Cerebellar nuclear complex (tissue), 1 donor: ENCODE data around the gene WDR37.
A peak's percentile ranks its signal among the peaks of the same experiment; 100 is the strongest.
"Not testable (repeated sequence)": the region's sequence is repeated elsewhere in the genome, so short reads cannot be mapped to it uniquely, and the experiment has no call there.

ENCODE experiments used
- DNase-seq, 2 experiments: peaks; one replicate each; lab custom pipeline; 2025; lab: John Stamatoyannopoulos, UW

Gene WDR37

DNA sequence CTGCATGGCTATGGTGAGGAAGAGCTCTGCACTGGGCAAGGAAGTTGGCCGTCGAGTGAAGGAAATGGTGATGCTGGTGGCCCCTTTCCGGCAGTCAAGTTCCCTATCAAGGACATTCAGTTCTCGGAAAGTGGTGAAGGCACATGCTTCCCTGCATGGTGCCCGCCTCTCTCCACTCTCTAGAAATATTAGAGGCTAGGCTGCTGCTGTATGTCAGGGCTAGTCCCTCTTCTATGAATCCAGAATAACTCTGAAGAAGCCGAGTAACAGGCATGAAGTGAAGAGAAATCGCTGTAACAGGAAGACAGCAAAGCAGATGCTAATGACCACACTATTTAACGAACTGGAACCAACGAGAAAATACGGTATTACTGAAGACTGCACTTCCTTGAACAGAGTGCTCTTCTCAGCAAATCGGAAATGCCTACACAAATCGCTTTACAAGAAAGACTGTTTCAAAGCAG is 12.6 kb upstream of the WDR37 start:
- DNase-seq: no peak

GRCh38 chr10:1044146-1044545 is 12.0 kb upstream of the WDR37 start:
- DNase-seq: no peak

DNA sequence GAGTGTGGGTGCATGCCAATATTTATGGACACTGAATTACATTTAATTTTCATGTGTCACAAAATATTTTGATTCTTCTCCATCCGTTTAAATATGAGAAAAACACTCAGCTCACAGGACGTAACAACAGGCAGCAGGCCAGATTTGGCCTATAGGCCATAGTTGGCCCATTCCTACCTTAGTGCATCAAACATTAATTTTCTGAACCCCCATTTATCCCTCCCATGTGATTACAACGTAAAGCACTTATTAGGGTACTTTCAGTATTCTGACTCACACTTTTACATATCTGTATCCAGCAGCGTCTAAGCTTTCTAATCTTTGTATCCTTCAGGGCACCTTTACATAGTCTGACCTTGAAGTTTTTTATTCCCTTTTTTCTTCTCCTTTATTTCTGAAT is 11.2 kb upstream of the WDR37 start:
- DNase-seq: no peak

- DNase-seq: no peak
These were observed 10.8 kb upstream of the WDR37 start for GRCh38 chr10:1045415-1045814.

DNA sequence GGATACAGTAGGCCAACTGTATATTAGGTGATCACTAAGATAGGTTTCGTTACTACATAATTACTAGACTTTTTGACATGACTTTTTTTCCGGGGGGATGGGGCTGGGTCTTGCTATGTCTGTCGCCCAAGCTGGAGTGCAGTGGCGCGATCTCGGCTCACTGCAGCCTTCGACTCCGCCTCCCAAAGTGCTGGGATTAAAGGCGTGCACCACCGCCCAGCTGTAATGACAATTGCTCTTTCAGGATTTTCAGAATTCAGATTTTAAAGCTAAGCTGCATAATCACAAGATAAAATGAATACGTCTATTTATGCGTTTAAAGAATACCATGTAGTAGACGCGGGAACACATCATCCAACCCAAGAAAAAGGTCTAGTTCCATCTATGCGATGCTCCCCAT is 8.2 kb upstream of the WDR37 start:
- no peak for DNase-seq

DNA sequence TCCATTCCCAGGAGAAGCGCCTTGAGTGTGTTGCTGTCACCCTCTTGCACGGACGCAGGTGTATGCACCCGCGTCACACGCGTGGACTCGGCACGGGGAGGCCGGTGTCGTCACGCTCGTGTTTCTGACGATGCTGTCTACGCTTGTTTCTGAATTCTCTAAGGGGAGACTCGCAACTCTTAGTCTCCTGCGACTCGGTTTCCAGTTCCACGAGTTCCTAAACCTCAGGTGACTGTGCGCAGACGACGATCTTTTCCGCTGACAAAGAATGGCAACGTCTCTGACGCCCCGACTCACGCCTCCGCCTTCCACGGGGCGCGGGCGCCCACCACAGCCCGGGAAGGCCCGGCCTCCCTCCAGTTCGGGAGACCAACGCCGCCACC is 7.8 kb upstream of the WDR37 start:
- DNase-seq: no peak

GRCh38 chr10:1048732-1049424 is 7.3 kb upstream of the WDR37 start, which contains the start of gene IDI1:
Gene IDI1 (minus strand): TSS chr10:1049119. CDS start chr10:1049003, 116 bp downstream.
- peak; percentile 95 to 100 for DNase-seq

GRCh38 chr10:1049425-1049958 is 6.7 kb upstream of the WDR37 start:
- DNase-seq: no peak

- DNase-seq: no peak
These were observed 6.0 kb upstream of the WDR37 start for GRCh38 chr10:1050145-1050544.

DNA sequence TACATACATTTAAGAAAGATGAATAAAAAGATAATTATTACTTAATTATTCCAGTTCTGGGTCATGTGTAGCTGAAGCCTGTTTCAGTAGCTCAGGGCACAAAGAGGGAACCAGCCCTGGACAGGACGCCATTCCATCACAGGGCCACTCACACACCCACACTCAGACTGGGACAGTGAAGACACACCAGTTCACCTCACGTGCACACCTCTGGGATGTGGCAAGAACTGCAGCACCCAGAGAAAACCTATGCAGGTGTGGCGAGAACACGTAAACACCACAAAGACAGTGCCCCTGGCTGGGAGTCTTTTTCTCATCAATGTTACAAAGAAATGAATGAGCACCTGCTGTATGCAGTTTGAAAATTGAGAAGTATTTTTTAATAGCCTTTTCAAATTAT is 5.6 kb upstream of the WDR37 start:
- no peak for DNase-seq

DNA sequence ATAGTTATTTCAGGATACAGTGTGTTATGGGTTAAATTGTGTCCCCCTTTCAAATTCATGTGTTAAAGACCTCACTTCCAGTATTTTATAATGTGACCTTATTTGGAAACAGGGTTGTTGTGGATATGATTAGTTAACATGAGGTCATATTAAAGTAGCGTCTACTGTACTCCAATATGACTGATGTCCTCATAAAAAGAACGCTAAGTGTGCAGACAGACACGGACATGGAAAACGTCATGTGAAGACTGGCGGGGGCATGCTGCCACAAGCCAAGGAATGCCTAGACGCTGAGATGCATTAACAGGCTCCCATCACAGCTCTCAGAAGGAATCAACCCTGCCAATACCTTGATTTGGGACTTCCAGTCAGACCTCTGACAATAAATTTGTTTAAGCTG is 1.5 kb upstream of the WDR37 start:
- no peak for DNase-seq

DNA sequence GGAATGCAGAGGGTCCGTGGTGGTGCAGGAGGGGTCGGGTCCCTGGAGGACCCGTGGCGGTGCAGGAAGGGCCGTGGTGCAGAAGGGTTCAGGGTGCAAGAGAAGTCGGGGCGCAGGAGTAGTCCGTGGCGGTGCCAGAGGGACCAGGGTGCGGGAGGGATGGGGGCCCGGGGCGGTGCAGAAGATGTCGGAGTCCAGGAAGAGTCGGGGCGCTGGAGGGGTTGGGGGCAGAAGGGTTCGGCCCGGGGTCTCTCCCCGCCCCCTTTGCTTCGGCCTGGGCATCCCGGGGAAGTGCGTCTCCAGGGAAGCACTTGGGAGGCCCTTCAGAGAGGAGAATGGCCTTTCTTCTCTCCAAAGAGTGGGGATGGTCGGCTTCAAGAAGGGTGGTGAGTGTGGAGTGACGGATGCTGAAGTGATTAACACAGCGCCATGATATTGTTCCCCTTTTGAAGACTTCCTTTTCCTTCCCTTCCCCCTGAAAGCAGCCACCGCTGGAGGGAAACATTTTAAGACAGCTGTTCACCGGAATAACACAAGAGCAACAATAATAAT is 997 bp downstream of the WDR37 start:
- no peak for DNase-seq

DNA sequence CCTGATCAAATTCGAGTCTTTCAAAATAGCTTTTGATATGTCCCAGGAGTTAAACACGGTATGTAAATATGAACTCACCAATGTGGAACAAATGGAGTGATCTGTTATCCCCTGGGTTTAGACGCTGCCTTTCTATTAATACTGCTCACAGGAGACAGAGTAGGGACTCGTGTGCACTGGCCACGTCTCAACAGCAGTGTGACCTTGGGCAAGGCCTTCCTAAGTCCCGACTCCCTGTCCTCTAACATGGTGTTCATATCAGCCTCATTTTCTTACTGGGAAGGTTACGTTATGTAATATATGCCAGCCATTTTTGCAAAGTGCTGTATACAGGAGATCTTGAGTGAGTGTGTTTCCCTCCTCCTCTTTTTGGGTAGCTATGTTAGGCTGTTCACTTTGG is 1.8 kb downstream of the WDR37 start:
- no peak for DNase-seq

DNA sequence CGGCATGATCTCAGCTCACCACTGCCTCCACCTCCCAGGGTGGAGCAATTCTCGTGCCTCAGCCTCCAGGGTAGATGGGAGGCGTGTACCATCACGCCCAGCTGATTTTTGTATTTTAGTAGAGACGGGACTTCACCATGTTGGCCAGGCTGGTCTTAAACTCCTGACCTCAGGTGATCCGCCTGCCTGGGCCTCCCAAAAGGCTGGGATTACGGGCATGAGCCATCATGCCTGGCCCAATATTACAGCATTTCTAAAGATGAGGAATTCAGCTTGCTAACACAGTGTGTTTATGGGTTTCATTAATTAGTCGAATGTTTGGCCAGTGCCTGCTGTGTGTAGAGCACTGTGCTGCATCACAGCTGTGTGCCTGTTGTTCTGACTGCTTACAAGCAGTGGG is 3.7 kb downstream of the WDR37 start:
- no peak for DNase-seq

DNA sequence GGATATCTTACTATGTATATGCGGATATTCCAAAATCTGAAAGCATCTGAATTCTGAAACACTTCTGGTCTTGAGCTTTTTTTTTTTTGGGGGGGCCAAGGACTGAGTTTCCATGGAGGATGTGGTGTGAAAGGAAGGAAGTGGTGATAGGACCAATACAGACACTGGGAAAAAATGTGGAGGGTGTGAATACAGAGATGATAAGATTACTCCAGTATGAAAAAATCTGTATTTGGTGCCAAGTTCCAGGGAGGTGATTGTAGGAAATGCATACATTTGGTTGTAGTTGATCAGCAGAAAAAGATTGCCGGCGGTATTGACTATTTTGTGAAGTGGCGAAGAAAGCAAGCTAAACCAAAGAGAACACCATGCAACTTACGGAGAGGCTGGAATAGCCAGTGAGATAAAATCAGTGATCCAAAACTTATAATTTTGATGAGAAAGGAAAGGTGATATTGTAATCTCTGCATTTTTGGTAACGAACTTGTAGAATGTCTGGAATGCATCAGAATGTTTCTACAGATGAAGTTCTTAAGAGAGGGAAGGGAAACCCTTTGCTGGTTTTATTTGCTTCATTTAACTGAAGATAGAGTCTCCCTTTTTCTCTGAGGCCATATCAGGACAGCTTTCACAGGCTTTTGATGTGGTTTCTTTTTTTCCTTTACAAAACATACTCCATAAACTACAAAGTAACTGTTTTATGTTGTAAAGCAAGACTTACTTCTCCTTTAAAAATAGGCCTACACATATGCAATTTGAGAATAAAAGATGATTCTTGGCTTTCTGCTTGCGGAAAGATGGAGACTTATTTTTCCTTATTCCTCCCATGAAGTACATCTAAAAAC is 6.0 kb downstream of the WDR37 start:
- no peak for DNase-seq

DNA sequence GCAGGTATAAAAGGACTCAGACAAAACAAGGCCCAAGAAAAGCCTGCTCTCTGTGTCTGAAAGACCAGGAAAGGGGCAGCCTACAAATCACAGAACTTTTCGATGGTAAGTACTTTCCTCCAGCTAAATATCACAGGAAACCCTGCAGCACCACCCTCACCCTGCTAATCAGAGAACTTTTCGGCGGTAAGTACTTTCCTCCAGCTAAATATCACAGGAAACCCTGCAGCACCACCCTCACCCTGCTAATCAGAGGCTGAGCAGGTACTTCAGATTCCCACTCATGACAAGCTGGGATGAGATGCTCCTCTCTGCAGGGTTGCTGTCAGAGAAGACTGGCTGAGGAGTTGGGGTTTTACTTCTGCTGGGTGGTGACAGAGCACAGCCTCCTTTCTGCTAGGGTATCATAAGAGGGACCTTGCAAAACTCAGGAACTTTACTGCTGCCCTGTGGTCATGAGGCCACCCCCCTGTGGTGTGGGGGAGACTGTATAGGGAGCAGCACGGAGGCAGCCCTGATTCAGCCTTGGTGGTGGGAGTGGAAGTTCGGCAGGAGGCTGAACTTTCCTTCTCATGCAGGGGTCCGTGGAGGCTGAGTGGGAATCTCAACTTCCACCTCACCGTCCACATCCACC is 7.2 kb downstream of the WDR37 start:
- no peak for DNase-seq

- DNase-seq: no peak
These were observed 8.7 kb downstream of the WDR37 start for GRCh38 chr10:1064964-1065247.

- not testable (repeated sequence) for DNase-seq
These were observed 10.5 kb downstream of the WDR37 start for GRCh38 chr10:1066734-1067133.

DNA sequence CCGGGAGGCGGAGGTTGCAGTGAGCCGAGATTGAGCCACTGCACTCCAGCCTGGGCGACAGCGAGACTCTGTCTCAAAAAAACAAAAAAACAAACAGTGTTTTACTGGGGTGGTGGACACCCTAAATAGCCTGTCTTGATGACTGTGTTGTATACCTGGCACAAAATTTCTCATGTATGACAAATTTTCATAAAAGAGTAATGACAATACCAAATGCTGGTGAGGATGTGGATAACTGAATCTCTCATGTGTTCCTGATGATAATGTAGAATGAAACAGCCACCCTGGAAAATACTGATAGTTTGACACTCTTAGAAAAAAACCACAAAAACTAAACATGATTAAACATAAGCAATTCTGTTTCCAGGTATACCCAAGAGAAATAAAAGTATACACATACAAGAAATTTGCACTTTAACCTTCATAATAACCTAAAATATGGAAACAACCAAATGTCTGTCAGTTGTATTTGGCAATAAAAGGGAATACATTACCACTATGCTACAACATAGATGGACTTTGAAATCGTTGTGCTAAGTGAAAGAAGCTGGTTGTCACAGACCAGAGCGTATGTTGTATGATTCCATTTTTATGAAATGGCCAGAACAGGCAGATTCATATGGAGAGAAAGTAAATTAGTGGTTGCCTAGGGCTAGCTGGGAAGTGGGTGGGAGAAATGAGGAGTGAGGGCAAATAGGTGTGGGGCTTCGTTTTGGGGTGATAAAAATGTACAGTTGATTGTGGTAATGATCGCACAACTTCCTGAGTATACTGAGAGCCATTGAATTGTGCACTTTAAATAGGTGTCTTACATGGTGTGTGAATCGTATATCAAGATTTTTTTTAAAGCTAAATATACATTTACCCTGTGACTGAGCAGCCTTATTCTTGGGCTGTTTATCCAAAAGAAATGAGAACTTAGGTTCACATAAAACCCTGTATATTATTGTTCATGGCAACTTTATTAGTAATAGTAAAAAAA is 12.5 kb downstream of the WDR37 start:
- no peak for DNase-seq

DNA sequence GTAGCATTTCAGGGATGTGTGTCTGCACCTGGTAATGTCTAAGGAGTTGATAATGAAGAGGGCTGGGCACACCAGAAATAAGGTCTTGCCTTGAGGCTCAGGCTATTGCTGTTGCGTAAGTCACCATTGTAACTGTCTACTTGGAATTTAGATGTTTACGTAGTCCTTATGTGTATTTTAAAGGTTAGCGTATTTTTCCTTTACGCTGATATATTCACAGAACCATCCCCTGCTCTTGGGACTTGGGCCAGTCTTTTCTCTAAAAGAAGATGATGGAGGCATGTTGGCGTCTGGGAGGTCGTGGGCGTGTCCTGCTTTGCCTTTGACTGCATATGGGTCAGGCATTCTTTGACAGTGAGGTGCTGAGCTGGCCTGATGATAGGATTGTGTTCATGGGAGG is 14.7 kb downstream of the WDR37 start:
- DNase-seq: no peak

DNA sequence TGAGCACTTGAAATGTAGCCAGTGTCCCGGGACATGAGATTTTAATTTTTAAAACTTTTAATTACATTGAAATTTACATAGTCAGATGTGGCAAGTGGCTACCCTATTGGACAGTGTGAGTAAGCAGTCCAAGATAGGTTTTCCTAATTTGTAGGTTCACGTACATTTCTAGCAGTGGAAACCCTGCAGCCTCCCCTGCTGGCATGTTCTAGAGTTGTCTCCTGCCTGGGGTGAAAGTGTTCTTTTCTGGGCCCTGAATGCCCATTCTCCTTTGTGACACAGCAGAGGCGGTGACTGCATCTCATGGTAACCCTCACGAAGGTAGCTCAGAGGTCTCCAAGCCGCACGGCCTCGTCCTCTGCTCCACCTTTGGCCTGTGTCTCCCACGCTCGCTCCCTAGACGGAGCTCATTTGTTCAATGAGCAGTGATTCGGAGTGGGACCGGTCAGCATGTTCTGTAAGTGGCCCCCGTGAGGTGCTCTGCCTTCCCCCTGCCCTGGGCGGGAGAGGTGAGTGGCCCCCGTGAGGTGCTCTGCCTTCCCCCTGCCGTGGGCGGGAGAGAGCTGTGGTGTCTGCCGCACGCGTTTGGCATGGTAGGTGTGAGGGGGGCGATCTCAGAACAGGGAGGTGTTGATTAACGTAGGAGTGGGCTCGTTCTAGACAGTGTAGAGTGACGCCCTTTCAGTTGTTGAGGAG is 18.0 kb downstream of the WDR37 start:
- no peak for DNase-seq
